ENCODE data around the gene CCNC. TPM values are rescaled to one million over a fixed set of nuclear protein-coding genes. Genes with fewer than 3 reads are reported as not detected.

The CCNC gene
- total RNA-seq, 6 donors from 2014 or later = 22.3 to 73.4 (median 39.9) TPM

DNA sequence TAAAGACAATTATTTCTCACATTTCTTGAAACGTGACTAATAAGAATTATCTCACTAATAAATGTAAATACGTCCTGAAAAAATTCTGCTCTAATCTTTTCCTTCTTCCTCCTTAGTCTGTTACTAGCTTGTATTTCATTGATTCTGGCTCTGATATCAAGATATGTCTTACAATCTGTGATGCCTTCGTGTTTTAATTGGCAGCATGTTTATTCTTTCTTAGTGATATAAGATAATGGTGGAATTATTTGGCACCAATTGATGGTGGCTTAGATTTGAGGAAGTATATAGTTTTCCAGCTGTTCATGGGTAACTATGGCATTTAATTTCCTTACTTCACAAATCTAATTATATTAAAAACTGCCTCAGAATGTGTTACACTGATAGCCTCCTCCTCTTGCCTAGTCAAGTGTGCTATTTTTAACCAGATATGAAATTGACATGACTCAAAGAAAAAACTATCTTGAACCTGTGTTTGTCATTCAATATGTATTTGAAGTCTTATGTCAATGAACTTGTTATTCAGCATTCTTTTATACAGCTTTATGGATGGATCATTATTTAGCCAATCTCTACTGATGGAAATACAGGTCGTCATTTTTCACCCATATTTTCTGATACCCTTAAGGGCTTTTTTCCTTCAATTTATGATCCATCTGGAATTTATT is 5.3 kb downstream of the CCNC start:
- Histone ChIP-seq H3K27me3 (no peaks in the 10 kb centered on the region), H3K4me1 (peaks cover 13 to 19% (median 15%) of the 10 kb centered on the region in 4 donors), H3K36me3 (peaks cover 0 to 10% (median 2%) of the 10 kb centered on the region in 4 donors), H3K9me3 (no peaks in the 10 kb centered on the region), H3K4me3 (no peak overlapping the region), H3K27ac (no peak overlapping the region)
- 43 to 58% methylated on average over 4 of the region's 4 CpGs for WGBS, 2 donors
- no peak for DNase-seq
- no peak for TF ChIP-seq POLR2A (IDR thresholded peaks at IDR 0.05)
- no peak for TF ChIP-seq POLR2AphosphoS5 (IDR thresholded peaks at IDR 0.05)
- TF ChIP-seq, protein P1, sequence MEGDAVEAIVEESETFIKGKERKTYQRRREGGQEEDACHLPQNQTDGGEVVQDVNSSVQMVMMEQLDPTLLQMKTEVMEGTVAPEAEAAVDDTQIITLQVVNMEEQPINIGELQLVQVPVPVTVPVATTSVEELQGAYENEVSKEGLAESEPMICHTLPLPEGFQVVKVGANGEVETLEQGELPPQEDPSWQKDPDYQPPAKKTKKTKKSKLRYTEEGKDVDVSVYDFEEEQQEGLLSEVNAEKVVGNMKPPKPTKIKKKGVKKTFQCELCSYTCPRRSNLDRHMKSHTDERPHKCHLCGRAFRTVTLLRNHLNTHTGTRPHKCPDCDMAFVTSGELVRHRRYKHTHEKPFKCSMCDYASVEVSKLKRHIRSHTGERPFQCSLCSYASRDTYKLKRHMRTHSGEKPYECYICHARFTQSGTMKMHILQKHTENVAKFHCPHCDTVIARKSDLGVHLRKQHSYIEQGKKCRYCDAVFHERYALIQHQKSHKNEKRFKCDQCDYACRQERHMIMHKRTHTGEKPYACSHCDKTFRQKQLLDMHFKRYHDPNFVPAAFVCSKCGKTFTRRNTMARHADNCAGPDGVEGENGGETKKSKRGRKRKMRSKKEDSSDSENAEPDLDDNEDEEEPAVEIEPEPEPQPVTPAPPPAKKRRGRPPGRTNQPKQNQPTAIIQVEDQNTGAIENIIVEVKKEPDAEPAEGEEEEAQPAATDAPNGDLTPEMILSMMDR (IDR thresholded peaks at IDR 0.05) = no peak
- no peak for TF ChIP-seq EP300 (IDR thresholded peaks at IDR 0.05)
- no peak for ATAC-seq (ENCODE audit: low FRiP score in 2 of 2)

DNA sequence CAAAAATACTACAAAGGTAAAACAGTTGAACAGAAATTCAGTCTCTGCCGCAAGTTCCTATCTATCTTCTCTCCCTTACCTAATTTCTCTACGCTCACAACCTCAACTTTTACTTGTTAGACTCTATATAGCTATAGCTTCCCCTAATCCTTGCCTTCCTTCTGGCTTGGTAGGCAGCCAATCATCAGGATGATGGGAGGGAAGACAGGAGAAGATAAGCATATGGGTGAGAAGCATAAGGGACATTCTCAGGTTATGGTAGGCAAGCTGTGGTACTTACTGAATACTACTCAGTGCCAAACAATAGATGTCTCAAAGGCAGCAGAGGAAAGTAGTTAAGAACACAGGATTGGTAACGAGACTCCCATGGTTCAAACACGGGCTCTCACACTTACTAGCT is 7.8 kb downstream of the CCNC start:
- Histone ChIP-seq H3K27me3 (no peaks in the 10 kb centered on the region), H3K36me3 (peaks cover 5 to 35% (median 18%) of the 10 kb centered on the region in 4 donors), H3K9me3 (no peaks in the 10 kb centered on the region), H3K4me1 (peaks cover 0 to 11% (median 0%) of the 10 kb centered on the region in 4 donors), H3K4me3 (no peak overlapping the region), H3K27ac (no peak overlapping the region)
- no peak for DNase-seq
- TF ChIP-seq POLR2AphosphoS5 (IDR thresholded peaks at IDR 0.05) = no peak
- no peak for TF ChIP-seq POLR2A (IDR thresholded peaks at IDR 0.05)
- TF ChIP-seq EP300 (IDR thresholded peaks at IDR 0.05) = no peak
- TF ChIP-seq, protein P1 (IDR thresholded peaks at IDR 0.05) = no peak
- ATAC-seq (ENCODE audit: low FRiP score in 2 of 2) = no peak
- WGBS, 2 donors = 96 to 97% methylated on average over 4 of the region's 4 CpGs

DNA sequence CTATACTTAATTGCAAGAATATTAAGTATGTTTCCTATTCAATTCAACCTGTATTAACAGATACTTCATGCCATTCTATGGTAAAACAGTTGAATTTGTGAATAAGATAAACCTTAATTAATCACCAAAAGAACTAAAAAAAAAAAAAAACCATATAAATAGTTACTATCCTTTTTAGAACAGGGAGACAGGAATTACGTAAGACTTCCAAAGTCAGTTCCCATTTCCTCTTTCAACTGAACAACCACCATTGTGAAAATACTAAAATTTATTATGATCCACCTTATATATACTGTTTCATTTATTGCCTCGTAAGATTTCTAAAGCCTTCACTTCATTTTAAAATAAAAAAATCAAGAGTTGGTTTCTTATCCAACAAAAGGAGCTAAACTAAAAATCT is 9.4 kb downstream of the CCNC start:
- TF ChIP-seq POLR2AphosphoS5 (IDR thresholded peaks at IDR 0.05) = no peak
- TF ChIP-seq POLR2A (IDR thresholded peaks at IDR 0.05) = no peak
- TF ChIP-seq, protein P1 (IDR thresholded peaks at IDR 0.05) = no peak
- DNase-seq = no peak
- H3K36me3 ChIP-seq = peaks cover 13 to 51% (median 20%) of the 10 kb centered on the region in 4 donors
- no peaks in the 10 kb centered on the region for H3K9me3 ChIP-seq
- H3K27ac ChIP-seq = no peak overlapping the region
- no peaks in the 10 kb centered on the region for H3K27me3 ChIP-seq
- no peak overlapping the region for H3K4me3 ChIP-seq
- WGBS, 2 donors = 73 to 90% methylated on average over 2 of the region's 2 CpGs
- H3K4me1 ChIP-seq = peaks cover 0 to 11% (median 0%) of the 10 kb centered on the region in 4 donors
- ATAC-seq (ENCODE audit: low FRiP score in 2 of 2) = no peak

DNA sequence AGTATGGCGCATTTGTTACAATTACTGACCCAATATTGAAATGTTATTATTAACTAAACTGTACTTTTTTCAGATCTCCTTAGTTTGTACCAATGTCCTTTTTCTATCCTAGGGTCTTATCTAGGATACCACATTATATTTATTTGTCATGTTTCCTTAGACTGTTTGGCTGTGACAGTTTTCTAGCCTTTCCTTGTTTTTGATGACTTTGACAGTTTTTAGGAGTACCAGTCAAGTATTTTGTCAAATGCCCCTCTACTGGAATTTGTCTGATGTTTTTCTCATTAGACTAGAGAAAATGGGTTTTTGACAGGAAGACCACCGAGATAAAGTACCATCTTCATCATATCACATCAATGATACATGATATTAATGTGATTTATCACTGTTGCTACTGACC is 14.6 kb downstream of the CCNC start:
- Histone ChIP-seq H3K4me3 (no peak overlapping the region), H3K27ac (no peak overlapping the region), H3K27me3 (no peaks in the 10 kb centered on the region), H3K36me3 (peaks cover 19 to 82% (median 24%) of the 10 kb centered on the region in 4 donors), H3K4me1 (no peaks in the 10 kb centered on the region), H3K9me3 (no peaks in the 10 kb centered on the region)
- DNase-seq = no peak
- ATAC-seq (ENCODE audit: low FRiP score in 2 of 2) = no peak
- TF ChIP-seq, protein P1 (IDR thresholded peaks at IDR 0.05) = no peak
- TF ChIP-seq POLR2AphosphoS5 (IDR thresholded peaks at IDR 0.05) = no peak
- TF ChIP-seq EP300 (IDR thresholded peaks at IDR 0.05) = no peak
- TF ChIP-seq POLR2A (IDR thresholded peaks at IDR 0.05) = no peak
- 97 to 98% methylated on average over 2 of the region's 2 CpGs for WGBS, 2 donors

All from upper lobe of left lung (tissue), 6 donors.